Peyer's patch (tissue), 4 donors: ENCODE measurements around the gene USP24.

Experiments
- POLR2A ChIP-seq, 2 donors: fragments of 450-650 bp; IDR thresholded peaks; one replicate each; pipeline ENCODE4 v1.5.1; 2017; ENCODE audit warnings: antibody characterized with exemption in 2 of 2, mild to moderate bottlenecking in 2 of 2, moderate library complexity in 2 of 2
- TF ChIP-seq, protein P1 (sequence below), 6 experiments: fragments of 450-650 bp in 4 of 6; fragments of 200-600 bp in 2 of 6; sonication (generic) in 1 of 6; IDR thresholded peaks; one replicate each; pipeline ENCODE4 v1.5.1; 2017 to 2019; ENCODE audit warnings: antibody characterized with exemption in 6 of 6, mild to moderate bottlenecking in 3 of 6, moderate library complexity in 1 of 6

- TF ChIP-seq, protein P1, sequence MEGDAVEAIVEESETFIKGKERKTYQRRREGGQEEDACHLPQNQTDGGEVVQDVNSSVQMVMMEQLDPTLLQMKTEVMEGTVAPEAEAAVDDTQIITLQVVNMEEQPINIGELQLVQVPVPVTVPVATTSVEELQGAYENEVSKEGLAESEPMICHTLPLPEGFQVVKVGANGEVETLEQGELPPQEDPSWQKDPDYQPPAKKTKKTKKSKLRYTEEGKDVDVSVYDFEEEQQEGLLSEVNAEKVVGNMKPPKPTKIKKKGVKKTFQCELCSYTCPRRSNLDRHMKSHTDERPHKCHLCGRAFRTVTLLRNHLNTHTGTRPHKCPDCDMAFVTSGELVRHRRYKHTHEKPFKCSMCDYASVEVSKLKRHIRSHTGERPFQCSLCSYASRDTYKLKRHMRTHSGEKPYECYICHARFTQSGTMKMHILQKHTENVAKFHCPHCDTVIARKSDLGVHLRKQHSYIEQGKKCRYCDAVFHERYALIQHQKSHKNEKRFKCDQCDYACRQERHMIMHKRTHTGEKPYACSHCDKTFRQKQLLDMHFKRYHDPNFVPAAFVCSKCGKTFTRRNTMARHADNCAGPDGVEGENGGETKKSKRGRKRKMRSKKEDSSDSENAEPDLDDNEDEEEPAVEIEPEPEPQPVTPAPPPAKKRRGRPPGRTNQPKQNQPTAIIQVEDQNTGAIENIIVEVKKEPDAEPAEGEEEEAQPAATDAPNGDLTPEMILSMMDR (IDR thresholded peaks at IDR 0.05), result no peak
- TF ChIP-seq POLR2A (IDR thresholded peaks at IDR 0.05), result no peak
Measured at GRCh38 chr1:55134152-55134808, 80.9 kb downstream of the USP24 start.
